ENCODE measurements around the gene DOCK4. TPM values are rescaled to one million over a fixed set of nuclear protein-coding genes. Genes with fewer than 3 reads are reported as not detected.

The DOCK4 gene
- total and polyA plus RNA-seq, 2 of the 8 experiments (the other 6 are each of a cell fraction or from before 2014, with no cell fraction given), result 5.1 to 23.6 TPM

GRCh38 chr7:112084520-112084971 is 121.7 kb downstream of the DOCK4 start:
- H4K8ac ChIP-seq (ENCODE audit: extremely low read depth, insufficient read depth, low read length), result no peak overlapping the region
- no peak overlapping the region for H3K18ac ChIP-seq (ENCODE audit: extremely low read depth, low read length)
- no peak overlapping the region for H4K91ac ChIP-seq (replicated peaks; ENCODE audit: insufficient read length, low read length)
- H3K27ac ChIP-seq (ENCODE audit: low read depth, low read length), result no peak overlapping the region
- no peak overlapping the region for H2BK20ac ChIP-seq (ENCODE audit: low read length)
- H3K4me1 ChIP-seq (replicated peaks in 1 of 4; ENCODE audit: control insufficient read depth in 3 of 4, insufficient read depth in 4 of 4, low read length in 3 of 4), result peaks cover 0 to 9% (median 0%) of the 10 kb centered on the region in 4 experiments; a peak in 2 of 7 replicates
- H2BK120ac ChIP-seq (replicated peaks; ENCODE audit: low read depth, low read length), result no peak overlapping the region
- H3K23me2 ChIP-seq (ENCODE audit: low read depth, low read length), result no peaks in the 10 kb centered on the region
- CTCF ChIA-PET (ENCODE audit: partially characterized antibody), result interaction anchor here (1.1 to 1.9 kb wide), 2 partner anchors 16 to 31 kb away, joined by 4 to 5 read pairs; no protein-coding TSS in a partner anchor
- no peak overlapping the region for H3K23ac ChIP-seq (ENCODE audit: insufficient read length)
- H2BK12ac ChIP-seq (ENCODE audit: low read depth, low read length), result no peak overlapping the region
- H3K79me2 ChIP-seq (ENCODE audit: control insufficient read depth in 1 of 2, insufficient read depth in 2 of 2, low read length in 2 of 2), result no peaks in the 10 kb centered on the region
- H3K56ac ChIP-seq (replicated peaks; ENCODE audit: insufficient read length, low read depth, low read length), result no peak overlapping the region
- DNase-seq (ENCODE audit: low read depth in 1 of 2, low spot score in 2 of 2), result no peak
- no peak overlapping the region for H4K5ac ChIP-seq (ENCODE audit: insufficient read length, low read depth, low read length)
- no peaks in the 10 kb centered on the region; the same call in 1 of the 2 replicates for H3K79me1 ChIP-seq (ENCODE audit: low read depth, low read length)
- no peak overlapping the region for H3K9ac ChIP-seq (replicated peaks in 1 of 4; ENCODE audit: extremely low read depth in 1 of 4, low read depth in 3 of 4, low read length in 3 of 4)
- no peaks in the 10 kb centered on the region for H4K20me1 ChIP-seq (replicated peaks in 1 of 2; ENCODE audit: control insufficient read depth in 1 of 2, insufficient read depth in 2 of 2, low read length in 2 of 2)
- H2BK5ac ChIP-seq (ENCODE audit: low read depth, low read length), result no peak overlapping the region
- POLR2A ChIA-PET (ENCODE audit: partially characterized antibody), result no interaction called here
- no peak overlapping the region for H2AFZ ChIP-seq (ENCODE audit: low read length)
- H3K4me2 ChIP-seq (ENCODE audit: insufficient read depth in 1 of 2, low read depth in 2 of 2, low read length in 2 of 2), result no peak overlapping the region
- no peak overlapping the region for H3K14ac ChIP-seq (ENCODE audit: insufficient read length)
- H3K36me3 ChIP-seq (ENCODE audit: control insufficient read depth in 2 of 4, insufficient read depth in 4 of 4, low read length in 3 of 4), result no peaks in the 10 kb centered on the region
- no peak overlapping the region for H2BK15ac ChIP-seq (ENCODE audit: low read length)
- no peak for TF ChIP-seq TCF12 (IDR thresholded peaks at IDR 0.05; ENCODE audit: low read depth, low read length)
- no peak for TF ChIP-seq BCL11A (IDR thresholded peaks at IDR 0.05; ENCODE audit: low read depth in 2 of 2, low read length in 2 of 2)
- TF ChIP-seq CREB1 (IDR thresholded peaks at IDR 0.05), result no peak
- TF ChIP-seq BRCA1 (IDR thresholded peaks at IDR 0.05; ENCODE audit: low read depth, low read length), result no peak
- TF ChIP-seq USF2 (IDR thresholded peaks at IDR 0.05; ENCODE audit: low read length), result no peak
- H2AK5ac ChIP-seq (ENCODE audit: low read depth, low read length), result no peak overlapping the region
- 79% methylated on average over 3 of the region's 3 CpGs; no CpG with 5 or more reads in 1 of the 2 experiments for WGBS, 2 experiments (ENCODE audit: extremely low coverage in 1 of 2, insufficient coverage in 1 of 2, insufficient read length in 1 of 2, insufficient replicate concordance in 2 of 2, low coverage in 1 of 2, low lambda C conversion rate in 2 of 2, missing lambda C conversion rate in 1 of 2)
- no peak for FAIRE-seq
- no peak overlapping the region for H3K4me3 ChIP-seq (ENCODE audit: extremely low read depth in 1 of 4, insufficient read depth in 2 of 4, low read depth in 3 of 4, low read length in 4 of 4)
- H3K9me3 ChIP-seq (ENCODE audit: insufficient read depth in 2 of 2, low read depth in 1 of 2, low read length in 1 of 2), result no peaks in the 10 kb centered on the region
- no peak overlapping the region for H3K4ac ChIP-seq (replicated peaks; ENCODE audit: insufficient read length, low read depth, low read length)
- H3K27me3 ChIP-seq (replicated peaks in 1 of 4; ENCODE audit: control insufficient read depth in 3 of 4, extremely low read depth in 1 of 4, insufficient read depth in 3 of 4, low read length in 3 of 4), result no peaks in the 10 kb centered on the region

Measured in H1 (cell line).